HepG2 (cell line): Measurements from ENCODE around the gene TBCD. TPM values are rescaled to one million over a fixed set of nuclear protein-coding genes. Genes with fewer than 3 reads are reported as not detected.

ENCODE experiments used
- AGO2 ChIP-seq: fragments of 200-400 bp; formaldehyde crosslinking; optimal IDR thresholded peaks from 2 replicates; pipeline ENCODE3; 2017; ENCODE audit warnings: mild to moderate bottlenecking, low read depth, low read length, moderate library complexity
- FOSL2 ChIP-seq: sonication (generic); formaldehyde crosslinking; IDR thresholded peaks from 2 replicates; pipeline ENCODE4 v1.4.0; 2020; ENCODE audit warnings: missing genetic modification reagents
- GATAD2A ChIP-seq: IDR thresholded peaks from 2 replicates; pipeline ENCODE4 v1.6.1; 2016
- HDAC1 ChIP-seq: sonication (generic); formaldehyde crosslinking; IDR thresholded peaks from 2 replicates; pipeline ENCODE4 v1.5.1; 2020; ENCODE audit warnings: mild to moderate bottlenecking, missing genetic modification reagents
- KAT7 ChIP-seq: IDR thresholded peaks from 2 replicates; pipeline ENCODE4 v1.6.1; 2018; ENCODE audit warnings: borderline replicate concordance, missing compliant biosample characterization
- KDM2A ChIP-seq: sonication (generic); formaldehyde crosslinking; IDR thresholded peaks from 2 replicates; pipeline ENCODE4 v1.4.0; 2020; ENCODE audit warnings: low read depth, missing genetic modification reagents, borderline replicate concordance
- MAZ ChIP-seq, 2 experiments: sonication (generic) in 1 of 2; formaldehyde crosslinking in 1 of 2; IDR thresholded peaks; 2 replicates each; pipeline versions ENCODE4 v1.5.0 to v1.6.1; 2012 to 2020; ENCODE audit warnings: low read depth in 2 of 2, mild to moderate bottlenecking in 2 of 2, borderline replicate concordance in 1 of 2, improper control_type of control experiment in 1 of 2, low read length in 1 of 2, missing genetic modification reagents in 1 of 2, moderate library complexity in 1 of 2
- MTA3 ChIP-seq: sonication (generic); formaldehyde crosslinking; IDR thresholded peaks from 2 replicates; pipeline ENCODE4 v1.4.0; 2020; ENCODE audit warnings: missing genetic modification reagents
- NFE2L1 ChIP-seq: sonication (generic); formaldehyde crosslinking; IDR thresholded peaks from 2 replicates; pipeline ENCODE4 v1.4.0; 2020; ENCODE audit warnings: missing genetic modification reagents, mild to moderate bottlenecking, borderline replicate concordance
- NFYB ChIP-seq: sonication (generic); formaldehyde crosslinking; IDR thresholded peaks from 2 replicates; pipeline ENCODE4 v1.4.0; 2020; ENCODE audit warnings: missing genetic modification reagents
- POLR2G ChIP-seq: fragments of 200-400 bp; formaldehyde crosslinking; IDR thresholded peaks from 2 replicates; pipeline ENCODE4 v1.6.1; 2018; ENCODE audit warnings: mild to moderate bottlenecking, low read depth, low read length, moderate library complexity
- PRDM10 ChIP-seq: sonication (generic); formaldehyde crosslinking; IDR thresholded peaks from 2 replicates; pipeline ENCODE4 v1.4.0; 2020; ENCODE audit warnings: low read depth, missing genetic modification reagents
- RARA ChIP-seq: IDR thresholded peaks from 2 replicates; pipeline ENCODE4 v1.6.1; 2016; ENCODE audit warnings: missing genetic modification reagents, missing compliant biosample characterization
- SAP130 ChIP-seq: IDR thresholded peaks from 2 replicates; pipeline ENCODE4 v1.6.1; 2016; ENCODE audit warnings: low read depth
- YY1 ChIP-seq: IDR thresholded peaks from 2 replicates; pipeline ENCODE4 v1.6.1; 2011; ENCODE audit warnings: low read length, low read depth, moderate library complexity, mild to moderate bottlenecking; ENCODE audit not compliant: insufficient read depth, insufficient replicate concordance
- ZBTB1 ChIP-seq: sonication (generic); formaldehyde crosslinking; IDR thresholded peaks from 2 replicates; pipeline ENCODE4 v1.4.0; 2020; ENCODE audit warnings: missing genetic modification reagents, borderline replicate concordance
- ZBTB4 ChIP-seq: sonication (generic); formaldehyde crosslinking; IDR thresholded peaks from 2 replicates; pipeline ENCODE4 v1.4.0; 2020; ENCODE audit warnings: missing genetic modification reagents, mild to moderate bottlenecking, borderline replicate concordance
- ZBTB8A ChIP-seq: sonication (generic); formaldehyde crosslinking; IDR thresholded peaks from 2 replicates; pipeline ENCODE4 v1.4.0; 2020; ENCODE audit warnings: mild to moderate bottlenecking, low read depth, missing genetic modification reagents, borderline replicate concordance
- ZNF777 ChIP-seq: sonication (generic); formaldehyde crosslinking; IDR thresholded peaks from 2 replicates; pipeline ENCODE4 v1.4.0; 2020; ENCODE audit warnings: missing genetic modification reagents
- polyA plus RNA-seq, 8 experiments: library from polyadenylated mRNA; depleted of rRNA in 3 of 8; stranded (reverse) in 7 of 8; unstranded in 1 of 8; fragments of >200 nt; fragmentation: Illumina TruSeq in 4 of 8; extraction: Trizol in 4 of 8; gene quantifications; 2 replicates each; pipeline versions ENCODE4 v1.2.1 to v1.2.3, GENCODE V29; 2011 to 2016; ENCODE audit warnings: low read depth in 4 of 8, missing spikeins in 1 of 8, mixed read lengths in 1 of 8; ENCODE audit not compliant: insufficient read depth in 1 of 8
- total RNA-seq, 5 experiments: library from RNA; depleted of rRNA; stranded (reverse); fragments of >200 nt; fragmentation: Illumina TruSeq; extraction: Trizol; gene quantifications; 2 replicates each; pipeline ENCODE4 v1.2.3, GENCODE V29; 2016; ENCODE audit warnings: low read depth in 1 of 5
- TF ChIP-seq, protein P1 (sequence below): sonication (generic); formaldehyde crosslinking; IDR thresholded peaks from 2 replicates; pipeline ENCODE4 v1.5.0; 2020; ENCODE audit warnings: missing genetic modification reagents, mild to moderate bottlenecking, borderline replicate concordance
- TF ChIP-seq, protein P2 (sequence below): IDR thresholded peaks from 2 replicates; pipeline ENCODE4 v1.6.1; 2016; ENCODE audit warnings: mild to moderate bottlenecking, missing biosample characterization, missing genetic modification reagents

TBCD gene
- total and polyA plus RNA-seq, 2 of the 13 experiments (the other 11 are each of a cell fraction or from before 2014, with no cell fraction given): 33.9 to 54.8 TPM

- TF ChIP-seq YY1 (peak; percentile 44), NFYB (CRISPR knock-in tag) (0 out of 2 replicates have a peak, but pooled peaks have one; percentile 11), FOSL2 (CRISPR knock-in tag) (no peak), PRDM10 (CRISPR knock-in tag) (no peak), MAZ (IDR thresholded peaks at IDR 0.05; ENCODE audit: borderline replicate concordance, low read depth, low read length) (no peak), MAZ (CRISPR knock-in tag; IDR thresholded peaks at IDR 0.05; ENCODE audit: low read depth) (no peak), NFE2L1 (CRISPR knock-in tag) (no peak), ZBTB4 (no peak), GATAD2A (CRISPR knock-in tag) (0 out of 2 replicates have a peak, but pooled peaks have one; percentile 20), ZBTB1 (CRISPR knock-in tag) (no peak), ZBTB8A (CRISPR knock-in tag) (no peak), MTA3 (CRISPR knock-in tag) (no peak), RARA (CRISPR knock-in tag) (no peak), ZNF777 (CRISPR knock-in tag) (no peak), SAP130 (no peak; the same call in 1 of the 2 replicates), AGO2 (no peak), POLR2G (0 out of 2 replicates have a peak, but pooled peaks have one; percentile 26), KDM2A (CRISPR knock-in tag) (0 out of 2 replicates have a peak, but pooled peaks have one; percentile 34), KAT7 (CRISPR knock-in tag) (no peak), HDAC1 (CRISPR knock-in tag) (no peak)
- TF ChIP-seq, protein P1, sequence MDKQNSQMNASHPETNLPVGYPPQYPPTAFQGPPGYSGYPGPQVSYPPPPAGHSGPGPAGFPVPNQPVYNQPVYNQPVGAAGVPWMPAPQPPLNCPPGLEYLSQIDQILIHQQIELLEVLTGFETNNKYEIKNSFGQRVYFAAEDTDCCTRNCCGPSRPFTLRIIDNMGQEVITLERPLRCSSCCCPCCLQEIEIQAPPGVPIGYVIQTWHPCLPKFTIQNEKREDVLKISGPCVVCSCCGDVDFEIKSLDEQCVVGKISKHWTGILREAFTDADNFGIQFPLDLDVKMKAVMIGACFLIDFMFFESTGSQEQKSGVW (CRISPR knock-in tag): no peak
- TF ChIP-seq, protein P2, sequence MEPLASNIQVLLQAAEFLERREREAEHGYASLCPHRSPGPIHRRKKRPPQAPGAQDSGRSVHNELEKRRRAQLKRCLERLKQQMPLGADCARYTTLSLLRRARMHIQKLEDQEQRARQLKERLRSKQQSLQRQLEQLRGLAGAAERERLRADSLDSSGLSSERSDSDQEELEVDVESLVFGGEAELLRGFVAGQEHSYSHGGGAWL (CRISPR knock-in tag): no peak
These were observed 124.9 kb downstream of the TBCD start (continued) for GRCh38 chr17:82876602-82877379.
